Mammary epithelial cell (primary cell): ENCODE measurements around the gene MYMX.

ENCODE experiments used
- CTCF ChIP-seq, 2 donors: IDR thresholded peaks in 1 of 2; conservative IDR thresholded peaks in 1 of 2; 2 replicates each; pipeline ENCODE4 v1.5.1; 2011 to 2012; ENCODE audit warnings: inconsistent platforms in 2 of 2, low read length in 2 of 2, mild to moderate bottlenecking in 2 of 2, control low read depth in 1 of 2, low read depth in 1 of 2; ENCODE audit not compliant: insufficient read depth in 1 of 2; ENCODE audit errors: extremely low read depth in 1 of 2
- EZH2 ChIP-seq: IDR thresholded peaks from 2 replicates; pipeline ENCODE4 v1.6.1; 2012; ENCODE audit warnings: low read length, inconsistent platforms, borderline replicate concordance

GRCh38 chr6:44254191-44255104 lies 37.7 kb downstream of the MYMX start:
- TF ChIP-seq CTCF (conservative IDR thresholded peaks at IDR 0.05 in 1 of 2, IDR thresholded peaks at IDR 0.05 in 1 of 2; ENCODE audit: extremely low read depth in 1 of 2, insufficient read depth in 1 of 2, low read depth in 1 of 2, low read length in 2 of 2) (no peak), EZH2 (no peak)
